HG03442 (cell line): ENCODE data around the gene XXYLT1.
A peak's percentile ranks its signal among the peaks of the same experiment; 100 is the strongest.

Source experiments
- ATAC-seq: cut with Tn5 transposase; IDR thresholded peaks from one replicate; pipeline ENCODE4 v1.9.1; 2021; ENCODE audit warnings: mild to moderate bottlenecking, moderate library complexity; ENCODE audit not compliant: unreplicated experiment

Gene XXYLT1

GRCh38 chr3:195139091-195139875 lies 131.7 kb downstream of the XXYLT1 start:
- ATAC-seq: peak; percentile 76

- no peak for ATAC-seq
Observed at GRCh38 chr3:195137638-195138588, 133.0 kb downstream of the XXYLT1 start.

- ATAC-seq: no peak
Observed at GRCh38 chr3:195135917-195136316, 135.0 kb downstream of the XXYLT1 start.

- no peak for ATAC-seq
Observed at GRCh38 chr3:195134431-195134830, 136.5 kb downstream of the XXYLT1 start.

- peak; percentile 44 for ATAC-seq
Observed at GRCh38 chr3:195133462-195133861, 137.5 kb downstream of the XXYLT1 start.

GRCh38 chr3:195133013-195133412 lies 137.9 kb downstream of the XXYLT1 start:
- no peak for ATAC-seq

GRCh38 chr3:195131176-195131575 lies 139.8 kb downstream of the XXYLT1 start:
- ATAC-seq: no peak

- ATAC-seq: peak; percentile 83
Observed at GRCh38 chr3:195129644-195130492, 141.1 kb downstream of the XXYLT1 start.

- ATAC-seq: no peak
Observed at GRCh38 chr3:195129072-195129643, 141.8 kb downstream of the XXYLT1 start.

- no peak for ATAC-seq
Observed at GRCh38 chr3:195128255-195129071, 142.5 kb downstream of the XXYLT1 start.

- ATAC-seq: no peak
Observed at GRCh38 chr3:195126056-195126605, 144.8 kb downstream of the XXYLT1 start.

GRCh38 chr3:195125646-195126045 lies 145.3 kb downstream of the XXYLT1 start:
- no peak for ATAC-seq

GRCh38 chr3:195124378-195124992 lies 146.5 kb downstream of the XXYLT1 start:
- no peak for ATAC-seq

GRCh38 chr3:195123281-195123691 lies 147.7 kb downstream of the XXYLT1 start:
- ATAC-seq: no peak

- no peak for ATAC-seq
Observed at GRCh38 chr3:195122261-195122660, 148.7 kb downstream of the XXYLT1 start.

- ATAC-seq: no peak
Observed at GRCh38 chr3:195120267-195120601, 150.7 kb downstream of the XXYLT1 start.

GRCh38 chr3:195119461-195120266 lies 151.3 kb downstream of the XXYLT1 start:
- ATAC-seq: no peak

GRCh38 chr3:195118671-195119070 lies 152.3 kb downstream of the XXYLT1 start:
- ATAC-seq: no peak
